Measurements from ENCODE around the gene ADAT1. TPM values are rescaled to one million over a fixed set of nuclear protein-coding genes. Genes with fewer than 3 reads are reported as not detected.

Gene ADAT1
- total and polyA plus RNA-seq, 2 donors, result 22.2 to 23.2 TPM

DNA sequence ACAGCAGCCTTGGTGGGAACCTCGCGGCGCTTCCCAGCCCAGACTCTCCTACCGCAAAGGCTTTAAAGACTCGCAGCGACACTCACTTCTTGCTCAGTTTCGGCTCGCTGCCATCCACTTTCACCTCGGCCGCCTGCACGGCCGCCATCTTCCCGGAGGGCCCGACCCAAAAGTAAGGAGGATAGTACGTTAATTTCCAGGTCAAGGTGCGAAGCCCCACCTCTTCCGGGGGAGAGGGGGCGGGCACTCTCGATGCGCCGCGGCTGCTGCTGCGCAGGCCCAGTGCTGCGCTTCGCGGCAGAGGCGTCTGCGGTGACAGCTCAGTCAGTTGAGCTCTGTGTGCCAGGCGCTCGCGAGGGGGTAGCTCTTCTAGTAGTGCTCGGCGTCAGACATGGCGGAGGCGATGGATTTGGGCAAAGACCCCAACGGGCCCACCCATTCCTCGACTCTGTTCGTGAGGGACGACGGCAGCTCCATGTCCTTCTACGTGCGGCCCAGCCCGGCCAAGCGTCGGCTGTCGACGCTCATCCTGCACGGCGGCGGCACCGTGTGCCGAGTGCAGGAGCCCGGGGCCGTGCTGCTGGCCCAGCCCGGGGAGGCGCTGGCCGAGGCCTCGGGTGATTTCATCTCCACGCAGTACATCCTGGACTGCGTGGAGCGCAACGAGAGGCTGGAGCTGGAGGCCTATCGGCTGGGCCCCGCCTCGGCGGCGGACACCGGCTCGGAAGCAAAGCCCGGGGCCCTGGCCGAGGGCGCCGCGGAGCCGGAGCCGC lies 24.6 kb upstream of the ADAT1 start, which contains the start of the genes KARS1 and TERF2IP:
TSS of gene KARS1 (minus strand) at position 174 of the 773 bp plus-strand sequence. CDS start at position 148, 26 bp downstream.
TSS of gene TERF2IP (plus strand) at position 282 of the 773 bp plus-strand sequence. CDS start at position 392, 110 bp downstream.
- peaks cover 3 to 15% of the 10 kb centered on the region in 2 donors for H3K36me3 ChIP-seq (ENCODE audit: control insufficient read depth in 2 of 2, insufficient read depth in 2 of 2, low read length in 1 of 2)
- H3K4me1 ChIP-seq (ENCODE audit: control insufficient read depth in 2 of 2, insufficient read depth in 2 of 2, low read length in 2 of 2), result peaks cover 12 to 26% of the 10 kb centered on the region in 2 donors
- under 1% methylated on average over 76 of the region's 76 CpGs for WGBS
- peak; percentile 88 to 97 (median 94) for DNase-seq (ENCODE audit: low read depth in 6 of 9, low spot score in 9 of 9)
- no peaks in the 10 kb centered on the region for H3K9me3 ChIP-seq (ENCODE audit: control insufficient read depth in 2 of 2, insufficient read depth in 1 of 2, low read length in 1 of 2)
- no peaks in the 10 kb centered on the region for H3K27me3 ChIP-seq (ENCODE audit: control insufficient read depth in 2 of 2, insufficient read depth in 1 of 2, low read length in 1 of 2)
- H3K27ac ChIP-seq (ENCODE audit: low read depth in 1 of 2, low read length in 1 of 2), result peak within 1 kb of the TSS; percentile 100
- peak within 1 kb of the TSS; percentile 76 to 90 for H3K4me3 ChIP-seq (ENCODE audit: low read length in 2 of 2)

- H3K27me3 ChIP-seq (ENCODE audit: control insufficient read depth in 2 of 2, insufficient read depth in 1 of 2, low read length in 1 of 2), result no peaks in the 10 kb centered on the region
- H3K36me3 ChIP-seq (ENCODE audit: control insufficient read depth in 2 of 2, insufficient read depth in 2 of 2, low read length in 1 of 2), result peaks cover 3 to 21% of the 10 kb centered on the region in 2 donors
- H3K27ac ChIP-seq (ENCODE audit: low read depth in 1 of 2, low read length in 1 of 2), result peak overlapping the region; percentile 86 to 88
- under 1% methylated on average over 18 of the region's 18 CpGs for WGBS
- H3K9me3 ChIP-seq (ENCODE audit: control insufficient read depth in 2 of 2, insufficient read depth in 1 of 2, low read length in 1 of 2), result no peaks in the 10 kb centered on the region
- peak in 1 of 9 donors; percentile 12 for DNase-seq (ENCODE audit: low read depth in 6 of 9, low spot score in 9 of 9)
- peaks cover 12 to 26% of the 10 kb centered on the region in 2 donors for H3K4me1 ChIP-seq (ENCODE audit: control insufficient read depth in 2 of 2, insufficient read depth in 2 of 2, low read length in 2 of 2)
- H3K4me3 ChIP-seq (ENCODE audit: low read length in 2 of 2), result peak overlapping the region; percentile 76 to 90
These were observed 24.0 kb upstream of the ADAT1 start for GRCh38 chr16:75647112-75647491.

GRCh38 chr16:75644240-75645012 lies 21.3 kb upstream of the ADAT1 start:
- DNase-seq (ENCODE audit: low read depth in 6 of 9, low spot score in 9 of 9), result peak in 1 of 9 donors; percentile 24
- Histone ChIP-seq H3K4me3 (ENCODE audit: low read length in 2 of 2) (no peak overlapping the region), H3K4me1 (ENCODE audit: control insufficient read depth in 2 of 2, insufficient read depth in 2 of 2, low read length in 2 of 2) (peaks cover 9 to 13% of the 10 kb centered on the region in 2 donors), H3K9me3 (ENCODE audit: control insufficient read depth in 2 of 2, insufficient read depth in 1 of 2, low read length in 1 of 2) (no peaks in the 10 kb centered on the region), H3K36me3 (ENCODE audit: control insufficient read depth in 2 of 2, insufficient read depth in 2 of 2, low read length in 1 of 2) (peaks cover 24 to 42% of the 10 kb centered on the region in 2 donors), H3K27ac (ENCODE audit: low read depth in 1 of 2, low read length in 1 of 2) (peak overlapping the region in 1 of 2 donors; percentile 1), H3K27me3 (ENCODE audit: control insufficient read depth in 2 of 2, insufficient read depth in 1 of 2, low read length in 1 of 2) (no peaks in the 10 kb centered on the region)
- WGBS, result 93% methylated on average over 7 of the region's 7 CpGs

- H3K9me3 ChIP-seq (ENCODE audit: control insufficient read depth in 2 of 2, insufficient read depth in 1 of 2, low read length in 1 of 2), result no peaks in the 10 kb centered on the region
- no peak overlapping the region for H3K4me3 ChIP-seq (ENCODE audit: low read length in 2 of 2)
- peaks cover 44 to 66% of the 10 kb centered on the region in 2 donors for H3K36me3 ChIP-seq (ENCODE audit: control insufficient read depth in 2 of 2, insufficient read depth in 2 of 2, low read length in 1 of 2)
- H3K27ac ChIP-seq (ENCODE audit: low read depth in 1 of 2, low read length in 1 of 2), result no peak overlapping the region
- H3K27me3 ChIP-seq (ENCODE audit: control insufficient read depth in 2 of 2, insufficient read depth in 1 of 2, low read length in 1 of 2), result no peaks in the 10 kb centered on the region
- H3K4me1 ChIP-seq (ENCODE audit: control insufficient read depth in 2 of 2, insufficient read depth in 2 of 2, low read length in 2 of 2), result peaks cover 0 to 6% of the 10 kb centered on the region in 2 donors
- DNase-seq (ENCODE audit: low read depth in 6 of 9, low spot score in 9 of 9), result no peak
- WGBS, result 97% methylated on average over 6 of the region's 6 CpGs
These were observed 17.5 kb upstream of the ADAT1 start for GRCh38 chr16:75640598-75640997.

DNA sequence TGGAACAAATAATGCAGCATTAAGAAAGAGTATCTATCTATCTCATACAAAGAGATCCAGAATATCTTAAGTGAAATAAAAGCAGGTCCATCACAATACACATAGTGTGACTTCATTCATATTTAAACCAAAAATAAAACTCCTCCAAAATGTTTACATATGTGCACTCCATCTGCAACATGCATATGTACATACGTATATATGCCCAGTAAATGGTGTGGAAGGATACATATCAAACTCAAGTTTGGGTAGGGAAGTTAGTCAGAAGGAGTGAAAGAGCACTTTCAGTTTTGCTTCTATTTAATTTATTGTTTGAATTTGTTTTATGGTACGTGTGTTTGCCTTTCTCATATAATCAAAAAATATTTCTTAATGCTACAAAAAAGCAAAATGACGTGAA lies 12.0 kb upstream of the ADAT1 start:
- Histone ChIP-seq H3K4me1 (ENCODE audit: control insufficient read depth in 2 of 2, insufficient read depth in 2 of 2, low read length in 2 of 2) (no peaks in the 10 kb centered on the region), H3K36me3 (ENCODE audit: control insufficient read depth in 2 of 2, insufficient read depth in 2 of 2, low read length in 1 of 2) (peaks cover 72 to 77% of the 10 kb centered on the region in 2 donors), H3K27me3 (ENCODE audit: control insufficient read depth in 2 of 2, insufficient read depth in 1 of 2, low read length in 1 of 2) (no peaks in the 10 kb centered on the region), H3K9me3 (ENCODE audit: control insufficient read depth in 2 of 2, insufficient read depth in 1 of 2, low read length in 1 of 2) (no peaks in the 10 kb centered on the region), H3K27ac (ENCODE audit: low read depth in 1 of 2, low read length in 1 of 2) (no peak overlapping the region), H3K4me3 (ENCODE audit: low read length in 2 of 2) (no peak overlapping the region)
- DNase-seq (ENCODE audit: low read depth in 6 of 9, low spot score in 9 of 9), result no peak
- WGBS, result 98% methylated on average over 3 of the region's 3 CpGs

- no peaks in the 10 kb centered on the region for H3K9me3 ChIP-seq (ENCODE audit: control insufficient read depth in 2 of 2, insufficient read depth in 1 of 2, low read length in 1 of 2)
- H3K4me1 ChIP-seq (ENCODE audit: control insufficient read depth in 2 of 2, insufficient read depth in 2 of 2, low read length in 2 of 2), result peaks cover 4 to 11% of the 10 kb centered on the region in 2 donors
- no peaks in the 10 kb centered on the region for H3K27me3 ChIP-seq (ENCODE audit: control insufficient read depth in 2 of 2, insufficient read depth in 1 of 2, low read length in 1 of 2)
- H3K27ac ChIP-seq (ENCODE audit: low read depth in 1 of 2, low read length in 1 of 2), result no peak overlapping the region
- no peak for DNase-seq (ENCODE audit: low read depth in 6 of 9, low spot score in 9 of 9)
- WGBS, result 94% methylated on average over 8 of the region's 8 CpGs
- H3K4me3 ChIP-seq (ENCODE audit: low read length in 2 of 2), result no peak overlapping the region
- H3K36me3 ChIP-seq (ENCODE audit: control insufficient read depth in 2 of 2, insufficient read depth in 2 of 2, low read length in 1 of 2), result peaks cover 87 to 90% of the 10 kb centered on the region in 2 donors
These were observed 9.8 kb upstream of the ADAT1 start for GRCh38 chr16:75632857-75633256.

- Histone ChIP-seq H3K27ac (ENCODE audit: low read depth in 1 of 2, low read length in 1 of 2) (no peak overlapping the region), H3K27me3 (ENCODE audit: control insufficient read depth in 2 of 2, insufficient read depth in 1 of 2, low read length in 1 of 2) (no peaks in the 10 kb centered on the region), H3K4me3 (ENCODE audit: low read length in 2 of 2) (no peak overlapping the region), H3K4me1 (ENCODE audit: control insufficient read depth in 2 of 2, insufficient read depth in 2 of 2, low read length in 2 of 2) (peaks cover 4 to 17% of the 10 kb centered on the region in 2 donors), H3K36me3 (ENCODE audit: control insufficient read depth in 2 of 2, insufficient read depth in 2 of 2, low read length in 1 of 2) (peaks cover 81 to 88% of the 10 kb centered on the region in 2 donors), H3K9me3 (ENCODE audit: control insufficient read depth in 2 of 2, insufficient read depth in 1 of 2, low read length in 1 of 2) (no peaks in the 10 kb centered on the region)
- DNase-seq (ENCODE audit: low read depth in 6 of 9, low spot score in 9 of 9), result no peak
- WGBS, result 96% methylated on average over 3 of the region's 3 CpGs
These were observed 7.0 kb upstream of the ADAT1 start for GRCh38 chr16:75630052-75630451.

DNA sequence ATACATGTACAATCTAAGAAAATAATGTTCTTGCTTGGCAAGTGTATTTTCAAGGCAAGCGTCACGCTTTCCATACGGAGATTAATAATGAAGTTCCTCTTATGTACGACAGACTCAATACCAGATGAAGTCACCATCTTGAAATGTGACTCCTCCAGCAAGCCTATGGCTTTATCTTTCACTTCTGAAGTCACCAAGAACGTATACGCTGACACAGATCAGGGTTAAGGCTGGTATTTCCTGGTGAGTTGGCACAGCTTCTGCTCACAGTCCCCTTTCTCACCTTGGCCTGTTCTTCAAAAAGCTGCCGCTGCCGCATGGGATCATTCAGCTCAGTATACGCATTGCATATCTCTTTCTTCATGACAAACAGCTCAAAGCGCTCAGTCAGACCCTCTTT lies 6.1 kb upstream of the ADAT1 start:
- Histone ChIP-seq H3K36me3 (ENCODE audit: control insufficient read depth in 2 of 2, insufficient read depth in 2 of 2, low read length in 1 of 2) (peaks cover 75 to 87% of the 10 kb centered on the region in 2 donors), H3K27me3 (ENCODE audit: control insufficient read depth in 2 of 2, insufficient read depth in 1 of 2, low read length in 1 of 2) (no peaks in the 10 kb centered on the region), H3K9me3 (ENCODE audit: control insufficient read depth in 2 of 2, insufficient read depth in 1 of 2, low read length in 1 of 2) (no peaks in the 10 kb centered on the region), H3K4me1 (ENCODE audit: control insufficient read depth in 2 of 2, insufficient read depth in 2 of 2, low read length in 2 of 2) (peaks cover 4 to 17% of the 10 kb centered on the region in 2 donors), H3K4me3 (ENCODE audit: low read length in 2 of 2) (no peak overlapping the region), H3K27ac (ENCODE audit: low read depth in 1 of 2, low read length in 1 of 2) (peak overlapping the region in 1 of 2 donors; percentile 44)
- 96% methylated on average over 10 of the region's 10 CpGs for WGBS
- no peak for DNase-seq (ENCODE audit: low read depth in 6 of 9, low spot score in 9 of 9)

DNA sequence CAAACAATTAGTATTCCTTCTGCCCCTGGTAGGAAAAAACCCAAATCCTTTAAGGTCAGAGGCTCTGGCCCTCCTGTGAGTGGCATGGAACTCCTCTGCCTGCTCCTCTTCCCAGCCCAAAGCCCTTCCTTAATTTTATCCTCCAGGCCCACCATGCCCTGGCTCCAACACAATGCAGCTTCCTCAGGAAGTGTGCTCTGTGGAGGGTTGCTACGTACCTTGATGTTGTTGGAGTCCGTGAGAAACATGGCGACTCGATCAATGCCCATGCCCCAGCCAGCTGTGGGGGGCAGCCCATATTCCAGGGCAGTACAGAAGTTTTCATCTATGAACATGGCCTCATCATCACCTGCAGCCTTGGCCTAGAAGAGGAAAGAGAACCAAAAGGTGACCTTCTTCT lies 5.3 kb upstream of the ADAT1 start:
- no peaks in the 10 kb centered on the region for H3K9me3 ChIP-seq (ENCODE audit: control insufficient read depth in 2 of 2, insufficient read depth in 1 of 2, low read length in 1 of 2)
- peaks cover 68 to 81% of the 10 kb centered on the region in 2 donors for H3K36me3 ChIP-seq (ENCODE audit: control insufficient read depth in 2 of 2, insufficient read depth in 2 of 2, low read length in 1 of 2)
- peaks cover 4 to 22% of the 10 kb centered on the region in 2 donors for H3K4me1 ChIP-seq (ENCODE audit: control insufficient read depth in 2 of 2, insufficient read depth in 2 of 2, low read length in 2 of 2)
- H3K27me3 ChIP-seq (ENCODE audit: control insufficient read depth in 2 of 2, insufficient read depth in 1 of 2, low read length in 1 of 2), result no peaks in the 10 kb centered on the region
- WGBS, result 90% methylated on average over 4 of the region's 4 CpGs
- H3K4me3 ChIP-seq (ENCODE audit: low read length in 2 of 2), result no peak overlapping the region
- H3K27ac ChIP-seq (ENCODE audit: low read depth in 1 of 2, low read length in 1 of 2), result peak overlapping the region; percentile 44 to 53
- no peak for DNase-seq (ENCODE audit: low read depth in 6 of 9, low spot score in 9 of 9)
